Thyroid gland (tissue), 4 donors: ENCODE results near the gene SIVA1. TPM values are rescaled to one million over a fixed set of nuclear protein-coding genes. Genes with fewer than 3 reads are reported as not detected.
A peak's percentile ranks its signal among the peaks of the same experiment; 100 is the strongest.

Source experiments
- DNase-seq, 2 donors: peaks; one replicate each; pipeline ENCODE4 v3.0.0-alpha.2; 2019
- H3K27ac ChIP-seq, 3 donors: fragments of 200-600 bp; sonication (generic); 1 replicate in 2 of 3; 2 replicates in 1 of 3; pipeline ENCODE4 v1.5.1; 2016 to 2019; ENCODE audit warnings: mild to moderate bottlenecking in 1 of 3, moderate library complexity in 1 of 3
- H3K27me3 ChIP-seq: fragments of 200-600 bp; sonication (generic); one replicate; pipeline ENCODE4 v1.5.1; 2019
- H3K36me3 ChIP-seq, 2 donors: fragments of 200-600 bp; sonication (generic); one replicate each; pipeline ENCODE4 v1.5.1; 2016 to 2019
- H3K4me1 ChIP-seq, 2 donors: fragments of 200-600 bp; sonication (generic); one replicate each; pipeline ENCODE4 v1.5.1; 2017 to 2019
- H3K4me3 ChIP-seq, 3 donors: fragments of 200-600 bp; sonication (generic); replicated peaks in 1 of 3; 1 replicate in 2 of 3; 2 replicates in 1 of 3; pipeline ENCODE4 v1.5.1; 2016; ENCODE audit warnings: mild to moderate bottlenecking in 1 of 3
- H3K9me3 ChIP-seq: fragments of 200-600 bp; sonication (generic); one replicate; pipeline ENCODE4 v1.5.1; 2017
- POLR2A ChIP-seq, 2 donors: fragments of 450-650 bp; IDR thresholded peaks; one replicate each; pipeline ENCODE4 v1.6.1; 2017; ENCODE audit warnings: antibody characterized with exemption in 2 of 2, mild to moderate bottlenecking in 2 of 2, moderate library complexity in 1 of 2
- WGBS, 2 donors: methylation state at CpG; one replicate each; pipeline ENCODE4 v1.1.5; 2017; 5-methylcytosine and 5-hydroxymethylcytosine counted together
- intact Hi-C: fragments of 100-400 bp; cut with DNase I; formaldehyde crosslinking; loops from one replicate; pipeline ENCODE4 v1.15.1; 2023
- total RNA-seq, 4 donors: library from RNA; depleted of rRNA; stranded (reverse); fragments of >200 nt; gene quantifications; one replicate each; pipeline ENCODE4 v1.2.3, GENCODE V29; 2016
- TF ChIP-seq, protein P1 (sequence below), 6 experiments: fragments of 200-600 bp in 3 of 6; fragments of 450-650 bp in 3 of 6; sonication (generic) in 3 of 6; IDR thresholded peaks; one replicate each; pipeline ENCODE4 v1.5.1; 2016 to 2019; ENCODE audit warnings: antibody characterized with exemption in 6 of 6, mild to moderate bottlenecking in 2 of 6, inconsistent platforms in 1 of 6, moderate library complexity in 1 of 6

SIVA1 gene
- total RNA-seq, 4 donors from 2014 or later: 137 to 388 (median 239) TPM

DNA sequence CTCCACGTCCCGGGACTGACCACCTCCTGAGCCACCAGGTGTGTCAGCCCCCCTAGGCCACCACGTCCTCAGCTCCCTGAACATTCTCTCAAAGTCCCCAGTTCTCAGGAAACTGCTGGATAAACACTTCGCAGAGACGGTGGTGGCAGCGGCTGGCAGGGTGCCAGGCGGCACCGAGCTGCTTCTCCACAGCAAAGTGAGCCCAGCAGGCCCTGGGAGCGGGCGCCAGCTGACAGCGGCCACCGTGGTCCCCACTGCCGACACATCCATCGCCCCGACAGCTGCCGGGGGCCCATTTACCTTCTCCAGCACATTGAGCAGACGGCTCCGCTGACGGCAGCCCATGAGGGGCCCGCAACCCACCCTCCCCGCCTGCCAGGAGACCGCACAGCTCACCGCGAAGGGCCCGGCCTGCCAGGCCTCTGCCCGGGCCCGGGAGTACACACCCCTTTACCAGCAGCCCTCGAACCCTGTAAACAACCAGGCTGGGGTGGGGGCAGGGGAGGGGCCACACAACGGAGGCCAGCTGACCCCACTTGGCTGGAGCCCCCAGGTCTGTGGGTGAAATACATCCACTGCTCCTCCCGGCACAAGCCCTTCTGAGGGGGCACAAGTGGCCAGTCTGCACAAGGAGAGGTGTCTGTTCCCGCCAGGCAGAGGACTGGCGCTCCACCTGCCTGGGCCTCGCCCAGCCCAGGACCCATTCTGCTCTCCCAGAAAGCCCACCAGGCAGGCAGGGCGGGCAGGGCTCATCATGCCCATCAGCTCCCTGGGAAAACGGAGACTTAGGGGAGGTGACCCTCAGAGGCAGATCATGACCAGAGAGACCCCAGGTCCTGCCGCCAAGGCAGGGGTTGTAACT lies 32.1 kb downstream of the SIVA1 start:
- Histone ChIP-seq H3K27ac (peak overlapping the region; percentile 75 to 99 (median 82)), H3K27me3 (no peaks in the 10 kb centered on the region), H3K36me3 (peaks cover 0 to 5% of the 10 kb centered on the region in 2 donors), H3K9me3 (no peaks in the 10 kb centered on the region), H3K4me3 (no peak overlapping the region), H3K4me1 (peaks cover 26 to 50% of the 10 kb centered on the region in 2 donors)
- TF ChIP-seq POLR2A (IDR thresholded peaks at IDR 0.05): no peak
- TF ChIP-seq, protein P1, sequence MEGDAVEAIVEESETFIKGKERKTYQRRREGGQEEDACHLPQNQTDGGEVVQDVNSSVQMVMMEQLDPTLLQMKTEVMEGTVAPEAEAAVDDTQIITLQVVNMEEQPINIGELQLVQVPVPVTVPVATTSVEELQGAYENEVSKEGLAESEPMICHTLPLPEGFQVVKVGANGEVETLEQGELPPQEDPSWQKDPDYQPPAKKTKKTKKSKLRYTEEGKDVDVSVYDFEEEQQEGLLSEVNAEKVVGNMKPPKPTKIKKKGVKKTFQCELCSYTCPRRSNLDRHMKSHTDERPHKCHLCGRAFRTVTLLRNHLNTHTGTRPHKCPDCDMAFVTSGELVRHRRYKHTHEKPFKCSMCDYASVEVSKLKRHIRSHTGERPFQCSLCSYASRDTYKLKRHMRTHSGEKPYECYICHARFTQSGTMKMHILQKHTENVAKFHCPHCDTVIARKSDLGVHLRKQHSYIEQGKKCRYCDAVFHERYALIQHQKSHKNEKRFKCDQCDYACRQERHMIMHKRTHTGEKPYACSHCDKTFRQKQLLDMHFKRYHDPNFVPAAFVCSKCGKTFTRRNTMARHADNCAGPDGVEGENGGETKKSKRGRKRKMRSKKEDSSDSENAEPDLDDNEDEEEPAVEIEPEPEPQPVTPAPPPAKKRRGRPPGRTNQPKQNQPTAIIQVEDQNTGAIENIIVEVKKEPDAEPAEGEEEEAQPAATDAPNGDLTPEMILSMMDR (IDR thresholded peaks at IDR 0.05): no peak
- intact Hi-C loops: no loop called here
- peak; percentile 91 to 93 for DNase-seq
- WGBS, 2 donors: 44 to 56% methylated on average over 20 to 27 of the region's 36 CpGs

DNA sequence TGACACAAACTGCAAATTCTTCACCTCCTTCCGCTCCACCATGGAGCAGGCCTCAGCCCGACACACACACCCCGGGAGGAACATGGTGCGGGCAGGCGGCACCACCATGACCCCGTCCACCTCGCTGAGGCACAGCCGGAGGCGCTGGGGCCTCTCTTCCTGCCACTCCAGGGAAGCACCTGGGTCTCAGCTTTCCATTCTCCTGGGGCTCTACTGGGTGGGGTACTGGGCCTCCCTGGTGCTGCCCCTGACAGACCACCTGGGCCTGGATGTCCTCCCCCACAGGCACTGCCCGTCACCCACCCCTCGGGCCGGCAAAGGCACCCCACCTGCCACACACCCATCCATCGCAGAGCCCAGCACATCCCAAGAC lies 32.7 kb downstream of the SIVA1 start:
- Histone ChIP-seq H3K27me3 (no peaks in the 10 kb centered on the region), H3K27ac (peak overlapping the region in 2 of 3 donors; percentile 82 to 99), H3K9me3 (no peaks in the 10 kb centered on the region), H3K4me3 (no peak overlapping the region), H3K36me3 (peaks cover 0 to 10% of the 10 kb centered on the region in 2 donors), H3K4me1 (peaks cover 26 to 50% of the 10 kb centered on the region in 2 donors)
- intact Hi-C loops: no loop called here
- TF ChIP-seq, protein P1 (IDR thresholded peaks at IDR 0.05): no peak
- no peak for TF ChIP-seq POLR2A (IDR thresholded peaks at IDR 0.05)
- DNase-seq: peak in 1 of 2 donors; percentile 28
- 85 to 90% methylated on average over 5 to 9 of the region's 13 CpGs for WGBS, 2 donors

DNA sequence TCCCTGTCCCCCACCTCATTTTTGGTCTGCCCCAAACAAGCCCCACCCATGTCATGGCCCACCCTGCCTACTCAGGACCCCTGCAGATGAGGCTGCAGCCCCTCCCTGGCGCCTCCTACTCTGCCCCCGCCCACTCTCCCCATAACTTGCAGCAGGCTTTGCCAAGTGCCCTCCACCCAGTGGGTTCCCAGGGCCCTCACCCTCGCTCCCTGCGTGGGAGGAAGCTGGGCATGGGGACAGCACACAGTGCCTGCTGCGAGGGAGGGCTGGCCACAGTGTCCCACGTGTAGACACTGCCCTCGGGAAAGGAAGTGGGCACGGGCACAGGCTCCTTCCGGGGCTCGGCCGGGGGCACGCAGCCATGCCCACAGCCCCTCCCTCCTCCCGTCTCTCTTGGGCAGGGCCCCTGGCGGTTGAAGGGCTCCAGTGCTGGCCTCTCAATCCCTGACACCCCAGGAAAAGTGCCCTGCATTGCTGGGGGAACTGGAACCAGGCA lies 33.2 kb downstream of the SIVA1 start:
- DNase-seq: peak in 1 of 2 donors; percentile 68
- H3K4me1 ChIP-seq: peaks cover 26 to 50% of the 10 kb centered on the region in 2 donors
- H3K27ac ChIP-seq: peak overlapping the region in 2 of 3 donors; percentile 82 to 99
- peaks cover 0 to 15% of the 10 kb centered on the region in 2 donors for H3K36me3 ChIP-seq
- H3K27me3 ChIP-seq: no peaks in the 10 kb centered on the region
- H3K9me3 ChIP-seq: no peaks in the 10 kb centered on the region
- WGBS, 2 donors: 38 to 51% methylated on average over 7 to 10 of the region's 14 CpGs
- TF ChIP-seq, protein P1 (IDR thresholded peaks at IDR 0.05): peak in 2 of 6 experiments; percentile 9 to 15
- TF ChIP-seq POLR2A (IDR thresholded peaks at IDR 0.05): no peak
- H3K4me3 ChIP-seq: no peak overlapping the region
- intact Hi-C loops: no loop called here

DNA sequence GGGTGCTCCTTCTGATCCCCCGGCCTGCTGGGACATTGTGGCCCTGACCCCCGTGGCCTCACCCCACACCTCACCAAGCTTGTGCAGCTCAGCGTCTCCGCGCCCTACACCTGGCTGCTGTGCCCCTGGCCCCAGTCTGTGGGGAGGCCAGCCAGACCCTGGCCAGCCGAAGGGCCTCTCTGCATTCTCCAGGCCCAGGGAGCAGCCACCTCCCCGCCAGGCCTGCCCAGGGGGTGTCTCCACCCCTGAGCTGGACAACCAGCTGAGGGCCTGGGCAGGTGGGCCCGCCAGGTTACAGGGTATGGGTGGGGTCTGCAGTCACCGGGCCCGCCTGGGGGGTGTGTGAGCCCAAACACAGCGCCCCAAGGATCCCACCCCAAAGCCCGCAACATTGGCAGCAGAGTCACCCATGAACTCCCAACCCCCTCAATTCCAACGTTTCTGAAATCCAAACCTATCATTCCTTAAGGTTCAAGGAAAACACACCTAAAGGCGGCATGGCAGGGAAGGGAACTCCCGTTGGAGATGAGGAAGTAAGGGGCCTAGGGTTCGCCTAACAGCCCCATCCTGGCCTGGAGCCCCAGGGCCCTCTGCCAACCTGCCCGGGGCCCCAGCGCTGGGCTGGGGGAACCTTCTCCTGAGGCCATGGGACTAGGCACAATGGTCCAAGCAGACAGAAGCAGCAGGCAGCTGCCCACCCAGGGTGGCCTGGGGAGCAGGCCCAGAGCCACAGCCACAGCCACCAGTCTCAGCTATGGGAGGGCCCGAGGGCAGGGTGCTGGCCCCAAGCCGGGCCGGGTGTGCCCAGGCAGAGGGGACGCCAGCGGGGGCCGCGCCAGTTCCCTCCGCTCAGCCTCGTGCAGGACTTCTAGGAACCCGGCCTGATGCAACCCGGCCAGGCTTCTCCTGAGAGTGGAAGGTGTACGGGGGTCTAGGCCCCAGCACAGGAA lies 34.1 kb downstream of the SIVA1 start:
- intact Hi-C loops: no loop called here

More for the DNA sequence above, 34.1 kb downstream of the SIVA1 start:
- WGBS, 2 donors: 57 to 86% methylated on average over 9 to 19 of the region's 30 CpGs
- Histone ChIP-seq H3K27ac (peak overlapping the region in 1 of 3 donors; percentile 99), H3K36me3 (peaks cover 0 to 19% of the 10 kb centered on the region in 2 donors), H3K9me3 (no peaks in the 10 kb centered on the region), H3K4me3 (no peak overlapping the region), H3K4me1 (peaks cover 28 to 55% of the 10 kb centered on the region in 2 donors), H3K27me3 (no peaks in the 10 kb centered on the region)
- DNase-seq: peak in 1 of 2 donors; percentile 7
- no peak for TF ChIP-seq POLR2A (IDR thresholded peaks at IDR 0.05)
- TF ChIP-seq, protein P1 (IDR thresholded peaks at IDR 0.05): no peak
